GM12878 (cell line): ENCODE measurements around the gene SMIM12. TPM values are rescaled to one million over a fixed set of nuclear protein-coding genes. Genes with fewer than 3 reads are reported as not detected.

Source experiments
- ATAC-seq: fragments of 200-7000 bp; cut with Tn5 transposase; 3 replicates; pipeline ENCODE4 v1.9.1; 2020; ENCODE audit warnings: mild to moderate bottlenecking, moderate library complexity
- BruUV-seq: library from RNA; stranded (reverse); fragments of 400-500 nt; replicated peaks from 2 replicates; lab custom pipeline; 2021; lab: Mats Ljungman, UMichigan
- CTCF ChIA-PET: fragments of 300-600 bp; sonication (Branson Sonifier 250); formaldehyde crosslinking; extraction: SDS; loops from one replicate; lab custom pipeline; 2021; ENCODE audit warnings: inconsistent platforms; lab: Yijun Ruan, JAX
- POLR2A ChIA-PET: fragments of 350-600 bp; formaldehyde crosslinking; extraction: SDS; loops from one replicate; lab custom pipeline; 2021; ENCODE audit warnings: inconsistent platforms; lab: Charles Lee
- RAD21 ChIA-PET: fragments of 300-600 bp; sonication (Branson Sonifier 250); formaldehyde crosslinking; loops from one replicate; lab custom pipeline; 2023; ENCODE audit warnings: antibody characterized with exemption; ENCODE audit not compliant: unreplicated experiment; lab: Charles Lee
- SMC1A ChIA-PET: fragments of 300-600 bp; sonication (Branson Sonifier 250); formaldehyde crosslinking; loops from one replicate; lab custom pipeline; 2023; ENCODE audit not compliant: unreplicated experiment, uncharacterized antibody; lab: Charles Lee
- DNase-seq: peaks from one replicate; pipeline ENCODE4 v3.0.0-alpha.2; 2011; ENCODE audit warnings: low read depth, low spot score
- FAIRE-seq: peaks from 3 replicates; lab custom pipeline; 2011; peaks lifted over from hg19 to GRCh38; lab: Jason Lieb, UNC
- H2AFZ ChIP-seq: 2 replicates; pipeline ENCODE4 v1.6.0; 2011; ENCODE audit warnings: low read depth, low read length, control low read depth; ENCODE audit not compliant: control insufficient read depth
- H3K27ac ChIP-seq: 2 replicates; pipeline ENCODE4 v1.5.1; 2011; ENCODE audit warnings: control low read depth; ENCODE audit not compliant: control insufficient read depth, insufficient read depth
- H3K27me3 ChIP-seq, 2 experiments: replicated peaks in 1 of 2; 2 replicates each; pipeline versions ENCODE4 v1.6.0 to v1.6.1; 2011; ENCODE audit warnings: low read length in 1 of 2; ENCODE audit not compliant: control insufficient read depth in 2 of 2, insufficient read depth in 2 of 2
- H3K36me3 ChIP-seq, 2 experiments: 2 replicates each; pipeline ENCODE4 v1.5.1; 2011; ENCODE audit warnings: low read length in 1 of 2; ENCODE audit not compliant: control insufficient read depth in 2 of 2, insufficient read depth in 2 of 2
- H3K4me1 ChIP-seq: 2 replicates; pipeline ENCODE4 v1.6.1; 2011; ENCODE audit warnings: mild to moderate bottlenecking, low read length, moderate library complexity, mixed read lengths; ENCODE audit not compliant: control insufficient read depth, insufficient read depth
- H3K4me2 ChIP-seq: 2 replicates; pipeline ENCODE4 v1.6.0; 2011; ENCODE audit warnings: control low read depth; ENCODE audit not compliant: control insufficient read depth, insufficient read depth
- H3K4me3 ChIP-seq: fragments of 200-600 bp; sonication (generic); 2 replicates; pipeline ENCODE4 v1.5.1; 2016
- H3K79me2 ChIP-seq: 2 replicates; pipeline ENCODE4 v1.6.0; 2011; ENCODE audit warnings: low read length; ENCODE audit not compliant: control insufficient read depth, insufficient read depth
- H3K9ac ChIP-seq: 2 replicates; pipeline ENCODE4 v1.8.0; 2011; ENCODE audit warnings: low read length, control low read depth, mixed read lengths; ENCODE audit not compliant: control insufficient read depth, insufficient read depth
- H3K9me3 ChIP-seq: replicated peaks from 3 replicates; pipeline ENCODE4 v1.5.1; 2011; ENCODE audit warnings: mild to moderate bottlenecking, low read length; ENCODE audit not compliant: control insufficient read depth, insufficient read depth
- H4K20me1 ChIP-seq: 2 replicates; pipeline ENCODE4 v1.6.0; 2011; ENCODE audit not compliant: control insufficient read depth, insufficient read depth
- CBX3 ChIP-seq: fragments of 200-600 bp; sonication (generic); IDR thresholded peaks from 2 replicates; pipeline ENCODE4 v1.6.1; 2016; ENCODE audit warnings: low read depth, borderline replicate concordance
- SIN3A ChIP-seq: IDR thresholded peaks from 2 replicates; pipeline ENCODE4 v1.6.1; 2012; ENCODE audit warnings: low read depth, low read length, improper control_type of control experiment
- TCF12 ChIP-seq: IDR thresholded peaks from 2 replicates; pipeline ENCODE4 v1.6.1; 2011; ENCODE audit warnings: low read depth, mild to moderate bottlenecking, low read length
- WGBS: methylation state at CpG from one replicate; pipeline ENCODE4 v1.1.6; 2016; ENCODE audit warnings: low lambda C conversion rate; ENCODE audit not compliant: insufficient replicate concordance, insufficient coverage; ENCODE audit errors: missing lambda C conversion rate; 5-methylcytosine and 5-hydroxymethylcytosine counted together
- in situ Hi-C: fragments of 300-500 bp; cut with MboI; formaldehyde crosslinking; loops from 9 replicates; pipeline ENCODE4 v1.14.3; 2018; ENCODE audit warnings: mixed read lengths
- intact Hi-C: fragments of 100-400 bp; cut with micrococcal nuclease; formaldehyde crosslinking; loops from one replicate; pipeline ENCODE4 v1.14.2; 2022; ENCODE audit not compliant: unreplicated experiment
- polyA plus RNA-seq, 11 experiments: library from polyadenylated mRNA; depleted of rRNA in 4 of 11; unstranded in 6 of 11; stranded (reverse) in 5 of 11; fragments of >200 nt; fragmentation: Nextera tagmentation in 4 of 11; fragmentation: Illumina TruSeq in 1 of 11; extraction: Ambion mirVana in 4 of 11; extraction: Trizol in 1 of 11; gene quantifications; 1 replicate in 1 of 11; 2 replicates in 10 of 11; pipeline versions ENCODE4 v1.2.1 to v1.2.3, GENCODE V29; 2011 to 2016; ENCODE audit warnings: inconsistent platforms in 2 of 11, missing spikeins in 2 of 11, low read depth in 1 of 11
- total RNA-seq, 4 experiments: library from RNA; depleted of rRNA in 3 of 4; stranded (reverse); fragments of >200 nt in 3 of 4; fragmentation: Illumina TruSeq in 1 of 4; extraction: Trizol in 1 of 4; gene quantifications; 2 replicates each; pipeline versions ENCODE4 v1.2.1 to v1.2.3, GENCODE V29; 2013 to 2021
- TF ChIP-seq, protein P1 (sequence below): IDR thresholded peaks from 2 replicates; pipeline ENCODE4 v1.6.1; 2012; ENCODE audit warnings: mild to moderate bottlenecking, low read depth, low read length
- TF ChIP-seq, protein P2 (sequence below): fragments of 450-650 bp; IDR thresholded peaks from 2 replicates; pipeline ENCODE4 v1.6.1; 2017; ENCODE audit warnings: mild to moderate bottlenecking, moderate library complexity

SMIM12 gene
- total and polyA plus RNA-seq, 10 of the 15 experiments (the other 5 are each of a cell fraction or from before 2014, with no cell fraction given) = 26.1 to 81.5 (median 44.1) TPM

DNA sequence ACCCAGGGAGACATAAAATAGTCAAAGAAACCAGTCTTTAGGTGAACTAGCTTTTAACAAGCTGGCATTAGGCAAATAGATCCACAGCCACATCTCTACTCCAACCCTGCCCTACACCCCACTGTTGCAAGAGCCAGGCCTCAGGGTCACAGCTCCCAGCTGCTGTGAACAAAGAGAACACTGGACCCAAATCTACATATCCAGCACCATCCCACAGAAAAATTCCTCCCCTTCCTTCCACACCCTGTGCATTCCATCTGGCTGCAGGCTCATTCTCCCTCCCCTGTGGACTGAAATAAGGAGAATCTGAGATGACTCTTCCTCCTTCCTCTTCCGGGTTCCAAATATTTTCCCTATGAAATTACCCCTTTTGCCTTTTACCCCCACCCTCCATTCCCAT, 46.7 kb upstream of the SMIM12 start (continued):
- TF ChIP-seq, protein P1, sequence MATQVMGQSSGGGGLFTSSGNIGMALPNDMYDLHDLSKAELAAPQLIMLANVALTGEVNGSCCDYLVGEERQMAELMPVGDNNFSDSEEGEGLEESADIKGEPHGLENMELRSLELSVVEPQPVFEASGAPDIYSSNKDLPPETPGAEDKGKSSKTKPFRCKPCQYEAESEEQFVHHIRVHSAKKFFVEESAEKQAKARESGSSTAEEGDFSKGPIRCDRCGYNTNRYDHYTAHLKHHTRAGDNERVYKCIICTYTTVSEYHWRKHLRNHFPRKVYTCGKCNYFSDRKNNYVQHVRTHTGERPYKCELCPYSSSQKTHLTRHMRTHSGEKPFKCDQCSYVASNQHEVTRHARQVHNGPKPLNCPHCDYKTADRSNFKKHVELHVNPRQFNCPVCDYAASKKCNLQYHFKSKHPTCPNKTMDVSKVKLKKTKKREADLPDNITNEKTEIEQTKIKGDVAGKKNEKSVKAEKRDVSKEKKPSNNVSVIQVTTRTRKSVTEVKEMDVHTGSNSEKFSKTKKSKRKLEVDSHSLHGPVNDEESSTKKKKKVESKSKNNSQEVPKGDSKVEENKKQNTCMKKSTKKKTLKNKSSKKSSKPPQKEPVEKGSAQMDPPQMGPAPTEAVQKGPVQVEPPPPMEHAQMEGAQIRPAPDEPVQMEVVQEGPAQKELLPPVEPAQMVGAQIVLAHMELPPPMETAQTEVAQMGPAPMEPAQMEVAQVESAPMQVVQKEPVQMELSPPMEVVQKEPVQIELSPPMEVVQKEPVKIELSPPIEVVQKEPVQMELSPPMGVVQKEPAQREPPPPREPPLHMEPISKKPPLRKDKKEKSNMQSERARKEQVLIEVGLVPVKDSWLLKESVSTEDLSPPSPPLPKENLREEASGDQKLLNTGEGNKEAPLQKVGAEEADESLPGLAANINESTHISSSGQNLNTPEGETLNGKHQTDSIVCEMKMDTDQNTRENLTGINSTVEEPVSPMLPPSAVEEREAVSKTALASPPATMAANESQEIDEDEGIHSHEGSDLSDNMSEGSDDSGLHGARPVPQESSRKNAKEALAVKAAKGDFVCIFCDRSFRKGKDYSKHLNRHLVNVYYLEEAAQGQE = no peak
- TF ChIP-seq, all 136 proteins: peak for 0

DNA sequence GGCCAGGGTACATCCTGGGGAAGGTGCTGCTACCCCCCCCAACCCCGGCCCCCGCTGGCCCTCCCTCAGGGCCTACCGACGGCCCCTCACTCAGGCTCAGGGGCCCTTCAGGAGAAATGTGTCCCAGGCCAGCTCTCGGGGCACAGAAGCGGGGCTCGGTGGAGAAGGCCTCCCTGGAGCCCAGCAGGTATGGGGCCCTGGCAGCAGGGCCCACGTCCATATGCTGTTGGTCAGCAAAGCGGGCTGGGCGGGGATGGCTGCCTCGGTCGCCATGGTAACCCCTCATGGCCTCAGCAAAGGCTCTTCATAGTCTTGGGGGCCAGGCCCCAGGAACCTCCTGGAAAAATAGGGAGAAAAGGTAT, 45.5 kb upstream of the SMIM12 start:
- H3K4me1 ChIP-seq = no peaks in the 10 kb centered on the region
- H3K4me2 ChIP-seq = no peak overlapping the region
- ChIA-PET RAD21 (interaction anchor here (0.5 kb wide), 1 partner anchor 60 kb away, joined by 4 read pairs; no protein-coding TSS in a partner anchor), CTCF (no interaction called here), SMC1A (no interaction called here), POLR2A (no interaction called here)
- TF ChIP-seq, protein P2, sequence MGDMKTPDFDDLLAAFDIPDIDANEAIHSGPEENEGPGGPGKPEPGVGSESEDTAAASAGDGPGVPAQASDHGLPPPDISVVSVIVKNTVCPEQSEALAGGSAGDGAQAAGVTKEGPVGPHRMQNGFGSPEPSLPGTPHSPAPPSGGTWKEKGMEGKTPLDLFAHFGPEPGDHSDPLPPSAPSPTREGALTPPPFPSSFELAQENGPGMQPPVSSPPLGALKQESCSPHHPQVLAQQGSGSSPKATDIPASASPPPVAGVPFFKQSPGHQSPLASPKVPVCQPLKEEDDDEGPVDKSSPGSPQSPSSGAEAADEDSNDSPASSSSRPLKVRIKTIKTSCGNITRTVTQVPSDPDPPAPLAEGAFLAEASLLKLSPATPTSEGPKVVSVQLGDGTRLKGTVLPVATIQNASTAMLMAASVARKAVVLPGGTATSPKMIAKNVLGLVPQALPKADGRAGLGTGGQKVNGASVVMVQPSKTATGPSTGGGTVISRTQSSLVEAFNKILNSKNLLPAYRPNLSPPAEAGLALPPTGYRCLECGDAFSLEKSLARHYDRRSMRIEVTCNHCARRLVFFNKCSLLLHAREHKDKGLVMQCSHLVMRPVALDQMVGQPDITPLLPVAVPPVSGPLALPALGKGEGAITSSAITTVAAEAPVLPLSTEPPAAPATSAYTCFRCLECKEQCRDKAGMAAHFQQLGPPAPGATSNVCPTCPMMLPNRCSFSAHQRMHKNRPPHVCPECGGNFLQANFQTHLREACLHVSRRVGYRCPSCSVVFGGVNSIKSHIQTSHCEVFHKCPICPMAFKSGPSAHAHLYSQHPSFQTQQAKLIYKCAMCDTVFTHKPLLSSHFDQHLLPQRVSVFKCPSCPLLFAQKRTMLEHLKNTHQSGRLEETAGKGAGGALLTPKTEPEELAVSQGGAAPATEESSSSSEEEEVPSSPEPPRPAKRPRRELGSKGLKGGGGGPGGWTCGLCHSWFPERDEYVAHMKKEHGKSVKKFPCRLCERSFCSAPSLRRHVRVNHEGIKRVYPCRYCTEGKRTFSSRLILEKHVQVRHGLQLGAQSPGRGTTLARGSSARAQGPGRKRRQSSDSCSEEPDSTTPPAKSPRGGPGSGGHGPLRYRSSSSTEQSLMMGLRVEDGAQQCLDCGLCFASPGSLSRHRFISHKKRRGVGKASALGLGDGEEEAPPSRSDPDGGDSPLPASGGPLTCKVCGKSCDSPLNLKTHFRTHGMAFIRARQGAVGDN = no peak
- no peak for TF ChIP-seq SIN3A
- TF ChIP-seq TCF12 = no peak
- no peak for TF ChIP-seq CBX3
- H3K9me3 ChIP-seq = no peaks in the 10 kb centered on the region
- no peaks in the 10 kb centered on the region for H3K79me2 ChIP-seq
- no peak overlapping the region for H3K9ac ChIP-seq
- H2AFZ ChIP-seq = no peak overlapping the region
- intact Hi-C loops = no loop called here
- 21% methylated on average over 12 of the region's 12 CpGs for WGBS
- H3K4me3 ChIP-seq = no peak overlapping the region
- DNase-seq = no peak
- peaks cover 0 to 8% of the 10 kb centered on the region in 2 experiments; a peak in 2 of 4 replicates for H3K27me3 ChIP-seq
- no TSS peak for BruUV-seq
- no peak for ATAC-seq
- H3K36me3 ChIP-seq = no peaks in the 10 kb centered on the region
- H3K27ac ChIP-seq = no peak overlapping the region
- in situ Hi-C loops = no loop called here
- H4K20me1 ChIP-seq = no peaks in the 10 kb centered on the region
- no peak for FAIRE-seq
